NT2/D1 (cell line): Measurements from ENCODE around the gene TAOK3.

Source experiments
- SUZ12 ChIP-seq: IDR thresholded peaks from 2 replicates; pipeline ENCODE4 v1.6.1; 2011; ENCODE audit not compliant: insufficient read length, insufficient read depth; ENCODE audit errors: extremely low read depth
- YY1 ChIP-seq: IDR thresholded peaks from 2 replicates; pipeline ENCODE4 v1.6.1; 2011; ENCODE audit not compliant: insufficient read length, insufficient read depth
- ZNF274 ChIP-seq: IDR thresholded peaks from 2 replicates; pipeline ENCODE4 v1.6.1; 2011; ENCODE audit warnings: mild to moderate bottlenecking, low read depth, low read length

DNA sequence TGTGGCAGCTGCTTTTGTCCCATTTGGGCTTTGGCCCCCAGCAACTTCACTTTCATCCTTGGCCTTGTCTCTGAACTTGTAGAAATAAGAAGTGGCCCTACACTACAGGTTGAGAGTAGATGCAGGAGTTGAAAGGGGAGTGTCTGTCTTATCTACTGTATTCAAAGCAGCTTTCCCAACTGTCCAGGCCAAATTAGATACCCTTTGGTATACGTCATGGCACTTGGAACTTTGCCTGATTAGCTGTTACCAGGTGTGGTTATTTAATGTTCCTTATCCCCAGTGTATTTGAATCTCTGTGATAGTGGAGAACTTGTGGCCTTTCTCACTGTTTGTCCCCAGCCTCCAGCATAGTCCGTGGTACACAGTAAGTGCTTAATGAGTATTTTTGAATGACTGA is 37.1 kb upstream of the TAOK3 start:
- TF ChIP-seq YY1 (no peak), ZNF274 (no peak), SUZ12 (no peak)
